Endometrial microvascular endothelial cells (primary cell): Measurements from ENCODE around the gene ESRP2. TPM values are rescaled to one million over a fixed set of nuclear protein-coding genes. Genes with fewer than 3 reads are reported as not detected.

Experiments
- in situ Hi-C: cut with HindIII; loops from 2 replicates; pipeline ENCODE4 v1.10.0; 2017; ENCODE audit warnings: low sequenced_read_pairs, low pct_unique_long_range_greater_than_20kb; ENCODE audit errors: inconsistent ontology term
- total RNA-seq: library from RNA; depleted of rRNA; stranded (reverse); fragments of >200 nt; gene quantifications from one replicate; pipeline ENCODE4 v1.2.3, GENCODE V29; 2015; ENCODE audit errors: inconsistent ontology term

Gene ESRP2
- total RNA-seq, 1 donor from 2014 or later, result 0.19 TPM

DNA sequence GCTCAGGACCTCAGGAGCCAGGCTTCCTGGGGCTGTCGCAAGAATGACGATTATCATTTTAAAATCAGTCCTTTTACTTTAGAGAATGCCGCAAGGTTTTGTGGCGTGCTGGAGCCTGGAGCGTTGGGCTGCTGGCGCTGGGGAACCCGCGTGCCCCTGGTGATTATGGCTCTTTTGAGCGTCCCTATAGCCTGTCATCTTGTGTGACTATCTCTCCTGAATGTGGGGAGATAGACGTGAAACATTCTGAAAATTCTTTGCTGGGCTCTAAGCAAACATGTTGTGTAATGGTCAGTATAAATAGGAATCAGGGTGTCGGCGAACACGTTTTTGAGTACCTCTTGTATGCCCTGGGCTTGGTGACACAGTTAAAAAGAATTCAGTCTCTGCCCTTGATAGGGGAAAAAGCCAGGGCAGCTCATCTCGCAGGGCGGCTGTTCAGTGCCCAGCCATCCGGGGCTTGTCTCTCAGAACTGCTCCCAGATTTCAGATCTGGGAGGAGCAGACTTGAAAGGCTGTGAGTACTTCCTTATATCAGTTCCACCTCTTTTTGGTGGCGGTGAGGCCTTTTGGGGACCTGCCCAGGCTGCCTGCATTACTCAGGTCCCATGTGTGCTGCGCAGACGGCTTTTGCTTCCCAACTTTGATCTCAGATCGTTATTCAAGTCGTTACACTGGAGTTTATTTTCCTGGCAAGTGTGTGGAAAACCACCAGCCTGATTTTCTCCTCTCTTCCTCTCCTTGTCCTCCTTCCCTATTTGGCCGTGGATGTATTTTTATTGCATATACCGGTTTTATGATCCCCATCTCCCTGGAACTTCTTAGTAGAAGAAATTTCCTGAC, 29.4 kb upstream of the ESRP2 start:
- in situ Hi-C loops, result no loop called here

DNA sequence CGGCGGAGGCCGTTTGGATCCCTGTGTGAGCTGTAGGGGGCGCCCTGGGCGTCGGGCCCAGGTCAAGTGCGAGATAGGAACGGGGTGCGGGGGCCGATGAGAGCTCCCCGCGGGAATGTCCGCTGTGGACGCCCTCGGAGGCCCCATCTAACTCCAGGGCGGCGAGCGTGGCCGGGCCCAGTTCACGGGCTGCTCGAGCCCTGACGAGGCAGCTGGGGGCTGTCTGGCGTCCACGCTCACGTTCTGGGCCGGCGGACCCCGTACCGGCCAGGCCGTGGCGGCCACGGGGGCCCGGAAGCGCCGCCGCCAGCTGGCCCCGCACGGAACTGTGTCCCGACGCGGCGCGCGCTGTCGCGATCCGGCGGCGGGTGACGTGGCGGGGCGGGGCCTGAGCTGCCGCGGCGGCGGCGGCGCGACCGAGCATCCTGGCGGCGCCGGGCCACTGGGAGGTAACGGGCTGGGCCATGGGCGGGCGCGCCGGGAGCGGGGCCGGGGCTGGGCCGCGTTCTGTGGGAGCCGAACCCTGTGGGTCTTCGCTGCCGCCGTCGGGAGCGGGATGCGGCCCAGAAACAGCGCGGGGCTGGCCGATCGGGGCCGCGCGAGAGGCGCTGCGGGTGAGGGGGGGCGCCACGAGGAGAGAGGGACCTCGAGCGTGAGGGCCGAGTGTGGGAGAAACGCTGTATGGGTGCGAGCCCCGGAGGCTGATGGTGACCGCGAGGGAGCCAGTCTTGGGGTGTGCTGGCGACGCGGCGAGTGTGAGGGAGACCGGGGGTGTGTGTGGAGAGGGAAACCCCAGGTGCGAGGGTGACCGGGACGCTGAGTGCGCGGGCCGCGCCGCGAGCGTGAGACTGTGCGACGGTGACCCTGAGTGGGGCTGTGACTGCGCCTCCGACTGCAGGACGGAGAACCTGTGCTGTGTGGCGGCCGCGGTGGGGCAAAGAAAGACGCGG, 28.5 kb upstream of the ESRP2 start, which contains the start of gene SLC7A6:
Gene SLC7A6, plus strand, starts transcription at position 399 of the 950 bp plus-strand sequence. CDS start 10,201 bp downstream, outside the sequence.
- in situ Hi-C loops, result no loop called here

DNA sequence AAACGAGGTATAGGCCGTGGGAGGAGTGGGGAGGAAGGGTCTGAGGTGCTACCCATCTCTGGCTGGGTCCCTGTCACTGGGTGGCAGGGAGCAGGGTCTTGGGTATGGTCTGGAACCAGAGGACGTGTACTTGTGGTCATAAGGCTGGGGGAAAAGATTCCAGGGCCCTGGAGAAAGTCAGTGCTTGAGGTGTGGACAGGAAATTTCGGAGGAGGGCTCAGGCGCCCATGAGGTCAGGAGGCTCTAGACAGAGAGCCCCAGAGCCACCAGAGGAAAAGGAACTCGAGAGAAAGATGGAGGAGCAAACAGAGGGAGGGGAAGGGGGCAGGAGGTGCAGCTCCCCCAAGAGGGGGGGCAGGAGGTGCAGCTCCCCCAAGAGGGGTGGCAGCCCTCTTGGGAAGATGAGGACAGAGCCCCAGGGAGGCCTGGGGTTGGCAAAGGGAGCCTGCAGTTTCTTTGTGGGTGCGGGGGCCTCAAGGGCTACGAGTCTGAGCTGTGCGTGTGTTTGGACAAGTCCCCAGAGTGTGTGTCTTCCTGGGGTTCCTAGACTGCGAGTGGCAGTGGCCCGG, 27.7 kb upstream of the ESRP2 start:
- in situ Hi-C loops, result no loop called here

DNA sequence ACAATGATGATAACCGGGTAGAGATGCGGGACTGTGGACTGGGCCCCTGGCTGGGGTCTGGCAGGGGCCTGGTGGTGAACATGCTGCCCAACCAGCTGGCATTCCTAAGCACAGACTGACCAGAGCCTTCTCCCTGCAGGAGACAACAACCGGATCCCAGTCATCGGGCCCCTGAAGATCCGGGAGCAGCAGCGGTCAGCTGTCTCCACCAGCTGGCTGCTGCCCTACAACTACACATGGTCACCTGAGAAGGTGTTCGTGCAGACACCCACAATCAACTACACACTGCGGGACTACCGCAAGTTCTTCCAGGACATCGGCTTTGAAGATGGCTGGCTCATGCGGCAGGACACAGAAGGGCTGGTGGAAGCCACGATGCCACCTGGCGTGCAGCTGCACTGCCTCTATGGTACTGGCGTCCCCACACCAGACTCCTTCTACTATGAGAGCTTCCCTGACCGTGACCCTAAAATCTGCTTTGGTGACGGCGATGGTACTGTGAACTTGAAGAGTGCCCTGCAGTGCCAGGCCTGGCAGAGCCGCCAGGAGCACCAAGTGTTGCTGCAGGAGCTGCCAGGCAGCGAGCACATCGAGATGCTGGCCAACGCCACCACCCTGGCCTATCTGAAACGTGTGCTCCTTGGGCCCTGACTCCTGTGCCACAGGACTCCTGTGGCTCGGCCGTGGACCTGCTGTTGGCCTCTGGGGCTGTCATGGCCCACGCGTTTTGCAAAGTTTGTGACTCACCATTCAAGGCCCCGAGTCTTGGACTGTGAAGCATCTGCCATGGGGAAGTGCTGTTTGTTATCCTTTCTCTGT, 23.3 kb upstream of the ESRP2 start:
- in situ Hi-C loops, result no loop called here

DNA sequence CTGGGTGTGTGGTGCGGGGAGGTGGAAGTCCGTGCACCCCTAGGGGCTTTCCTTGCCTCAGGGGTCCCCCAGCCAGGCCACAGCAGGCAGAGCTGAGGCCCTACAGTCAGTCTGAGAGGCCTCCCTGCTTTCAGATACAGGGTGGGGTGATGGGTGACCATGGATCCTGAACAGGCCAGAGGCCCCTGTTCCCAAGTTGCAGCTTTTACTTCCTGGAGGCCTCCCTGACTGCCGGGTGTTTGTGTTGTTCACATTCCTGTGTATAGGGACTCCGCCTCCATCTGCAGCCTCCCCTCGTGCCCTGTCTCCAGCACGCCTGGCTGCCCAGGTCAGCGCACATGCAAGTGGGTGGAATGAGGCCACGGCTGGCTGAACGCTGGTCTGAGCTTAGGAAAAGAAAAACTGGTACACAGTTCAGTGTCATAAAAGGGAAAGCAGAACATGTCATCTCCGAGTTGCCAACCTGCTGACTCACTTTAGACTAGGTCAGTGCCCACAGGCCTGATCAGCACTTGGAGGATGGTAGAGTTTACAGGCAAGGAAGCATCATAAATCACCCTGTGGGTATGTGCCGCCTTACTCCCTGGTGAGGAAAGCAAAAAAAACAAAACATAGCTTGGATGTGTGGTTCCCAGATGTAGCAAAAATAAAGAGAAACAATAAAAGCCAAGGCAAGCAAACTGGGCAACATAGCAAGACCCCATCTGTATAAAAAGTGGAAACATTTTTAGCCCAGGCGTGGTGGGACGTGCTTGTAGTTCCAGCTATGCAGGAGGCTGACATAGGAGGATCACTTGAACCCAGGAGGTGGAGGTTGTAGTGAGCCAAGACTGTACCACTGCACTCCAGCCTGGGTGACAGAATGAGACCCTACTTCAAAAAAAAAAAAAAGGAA, 22.2 kb upstream of the ESRP2 start:
- in situ Hi-C loops, result no loop called here

DNA sequence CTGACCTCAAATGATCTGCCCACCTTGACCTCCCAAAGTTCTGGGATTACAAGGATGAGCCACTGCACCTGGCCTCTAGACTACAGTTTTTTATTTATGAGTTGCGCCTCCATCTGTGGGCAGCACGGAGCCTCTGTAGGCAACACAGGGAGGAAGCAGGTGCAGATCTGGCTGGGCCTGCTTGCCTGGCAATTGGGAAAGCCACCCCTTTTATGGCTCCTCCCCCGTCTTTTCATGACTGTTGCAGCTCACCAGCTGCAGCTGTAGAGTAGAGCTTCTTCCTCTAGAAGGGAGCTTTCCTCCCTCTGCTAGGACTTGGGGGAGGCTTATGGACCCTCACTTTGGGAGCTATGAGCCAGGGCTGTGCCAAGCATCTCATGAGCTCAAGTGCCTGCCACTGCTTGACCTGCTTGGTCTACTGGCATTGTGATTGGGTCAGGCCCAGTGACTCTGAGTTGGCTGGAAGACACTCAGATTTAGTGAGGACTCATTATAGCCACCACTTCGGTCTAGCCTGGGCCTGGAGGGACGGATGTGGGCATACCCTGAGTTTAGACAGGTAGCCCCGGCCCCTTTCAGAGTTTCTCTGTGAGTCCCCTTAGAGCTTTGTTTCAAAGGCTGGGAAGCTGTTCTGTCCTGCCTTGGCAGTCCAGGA, 21.5 kb upstream of the ESRP2 start:
- in situ Hi-C loops, result no loop called here

DNA sequence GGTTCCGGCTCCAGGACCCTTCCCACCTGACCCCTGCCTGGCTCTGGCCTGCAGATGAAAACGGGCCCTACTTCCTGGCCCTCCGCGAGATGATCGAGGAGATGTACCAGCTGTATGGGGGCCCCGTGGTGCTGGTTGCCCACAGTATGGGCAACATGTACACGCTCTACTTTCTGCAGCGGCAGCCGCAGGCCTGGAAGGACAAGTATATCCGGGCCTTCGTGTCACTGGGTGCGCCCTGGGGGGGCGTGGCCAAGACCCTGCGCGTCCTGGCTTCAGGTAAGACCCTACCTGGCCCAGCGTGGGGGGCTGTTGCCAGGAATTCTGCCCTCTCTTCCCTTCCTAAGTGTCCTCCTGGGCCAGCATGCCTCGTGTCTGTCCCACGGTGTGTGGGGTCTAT, 19.8 kb upstream of the ESRP2 start:
- in situ Hi-C loops, result no loop called here

DNA sequence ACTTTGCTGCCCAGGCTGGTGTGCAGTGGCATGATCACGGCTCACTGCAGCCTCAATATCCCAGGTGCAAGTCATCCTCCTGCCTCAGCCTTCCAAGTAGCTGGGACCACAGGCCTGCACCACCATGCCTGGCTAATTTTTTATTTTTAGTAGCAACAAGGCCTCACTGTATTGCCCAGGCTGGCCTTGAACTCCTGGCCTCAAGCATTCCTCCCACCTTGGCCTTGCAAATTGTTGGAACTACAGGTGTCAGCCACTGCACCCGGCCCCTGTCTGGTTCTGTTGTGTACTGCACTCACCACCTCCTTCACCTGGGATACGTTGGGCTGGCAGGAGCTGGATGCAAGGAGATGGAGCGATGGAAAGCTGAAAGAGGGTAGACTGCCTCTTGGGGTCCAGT, 17.8 kb upstream of the ESRP2 start:
- in situ Hi-C loops, result no loop called here

DNA sequence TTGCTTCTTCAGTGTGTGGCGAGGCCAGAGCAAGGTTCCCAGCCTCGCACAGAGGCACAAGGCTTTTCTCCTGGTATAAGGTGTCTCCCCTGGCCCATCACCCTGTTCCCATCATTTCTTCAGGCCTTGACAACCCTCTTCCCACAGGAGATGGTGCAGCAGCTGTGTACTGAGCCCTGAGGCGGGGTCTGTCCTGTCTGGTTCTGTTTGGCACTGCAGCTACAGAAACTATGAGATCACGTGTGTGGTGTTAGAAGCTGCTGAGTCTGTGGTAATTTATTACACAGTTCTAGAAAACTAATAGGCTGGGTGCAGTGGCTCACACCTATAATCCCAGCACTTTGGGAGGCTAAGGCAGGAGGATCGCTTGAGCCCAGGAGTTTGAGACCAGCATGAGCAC, 16.5 kb upstream of the ESRP2 start:
- in situ Hi-C loops, result no loop called here

DNA sequence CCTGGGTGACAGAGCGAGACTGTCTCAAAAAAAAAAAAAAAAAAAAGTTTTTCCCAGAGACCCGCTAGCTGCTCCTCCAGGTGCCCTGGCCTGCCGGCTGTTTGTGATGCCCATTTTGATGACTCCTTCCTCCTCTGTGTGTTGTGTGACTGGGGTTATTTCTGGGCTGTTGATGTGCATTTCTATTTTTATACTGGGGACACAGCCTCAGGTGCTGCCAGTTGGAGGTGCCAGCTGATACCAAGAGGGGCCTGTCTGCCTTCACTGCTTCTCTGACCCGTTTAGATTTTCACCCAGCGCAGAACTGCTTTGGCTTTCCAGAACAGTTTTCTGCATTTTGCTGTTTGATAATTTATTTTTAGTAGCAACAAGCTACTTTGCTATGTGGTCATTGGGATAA, 15.9 kb upstream of the ESRP2 start:
- in situ Hi-C loops, result no loop called here

DNA sequence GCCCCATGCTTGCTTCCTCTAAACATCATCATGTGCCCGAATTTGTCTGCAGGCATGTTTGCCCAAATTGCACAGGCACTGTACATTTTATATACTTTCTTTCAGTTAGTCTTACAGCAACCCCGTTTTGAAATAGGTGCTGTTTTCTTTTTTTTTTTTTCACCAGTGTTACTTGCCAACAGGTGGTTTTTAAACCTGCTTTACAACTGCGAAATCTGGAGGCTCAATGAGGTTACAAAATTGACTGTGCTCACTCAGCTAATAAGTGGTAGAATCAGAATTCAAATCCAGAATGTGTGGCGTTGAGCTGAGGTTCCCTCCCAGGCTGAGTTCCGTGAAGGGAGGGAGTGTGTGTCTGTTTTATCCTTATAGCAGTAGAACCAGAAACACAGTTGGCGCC, 15.0 kb upstream of the ESRP2 start:
- in situ Hi-C loops, result no loop called here

DNA sequence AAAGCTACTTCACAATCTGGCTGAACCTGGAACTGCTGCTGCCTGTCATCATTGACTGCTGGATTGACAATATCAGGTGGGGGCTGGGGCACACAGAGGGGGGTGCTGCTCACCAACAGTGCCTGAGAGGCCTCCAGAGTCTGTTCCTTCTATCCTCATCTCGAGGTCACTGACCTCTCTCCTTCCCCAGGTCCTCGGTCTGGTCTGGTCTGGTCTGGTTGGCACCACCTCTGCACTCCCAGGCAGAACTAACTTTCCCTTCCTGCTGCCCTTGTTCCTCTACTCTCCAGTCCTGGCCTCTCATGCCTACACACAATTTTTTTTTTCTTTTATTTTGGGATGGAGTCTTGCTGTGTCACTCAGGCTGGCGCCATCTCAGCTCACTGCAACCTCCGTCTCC, 13.4 kb upstream of the ESRP2 start:
- in situ Hi-C loops, result no loop called here

DNA sequence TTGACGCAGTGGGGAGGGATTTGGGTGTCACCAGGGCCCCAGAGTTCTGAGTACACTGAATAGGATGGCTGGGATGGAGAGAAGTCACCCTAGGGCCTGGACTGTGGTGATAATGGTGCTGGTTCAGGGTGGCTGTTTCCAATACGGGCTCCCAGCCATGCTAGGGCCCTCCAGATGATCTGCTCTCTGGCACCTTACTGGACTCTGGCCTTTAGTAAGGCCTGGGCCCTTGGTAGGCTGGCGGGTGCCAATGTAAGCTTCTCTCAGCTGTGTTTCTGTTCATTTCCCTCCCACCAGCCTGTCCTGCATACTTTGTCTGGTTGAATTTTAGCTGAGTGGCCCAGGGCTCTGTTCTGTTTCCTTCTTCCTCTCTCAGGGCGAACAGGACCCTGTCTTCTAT, 12.0 kb upstream of the ESRP2 start:
- in situ Hi-C loops, result no loop called here

DNA sequence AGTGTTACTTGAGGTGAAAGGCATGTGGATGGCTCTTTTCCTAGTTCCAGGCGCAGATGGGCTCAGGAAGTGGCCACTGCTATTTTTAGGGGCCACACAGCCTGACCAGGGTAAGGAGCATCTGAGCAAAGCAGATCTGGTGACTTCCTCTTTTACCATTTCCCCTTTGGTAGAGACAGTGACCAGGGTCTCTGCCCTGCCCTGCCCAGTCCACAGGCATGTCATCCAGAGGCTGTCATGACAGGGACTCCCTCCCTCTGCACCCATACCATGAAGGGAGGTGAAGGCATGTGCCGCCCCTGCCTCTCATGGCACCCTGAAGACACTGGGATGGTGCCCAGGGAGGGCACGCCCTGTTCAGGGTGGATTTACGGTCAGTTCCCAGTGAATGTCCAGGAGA, 11.5 kb upstream of the ESRP2 start:
- in situ Hi-C loops, result no loop called here

DNA sequence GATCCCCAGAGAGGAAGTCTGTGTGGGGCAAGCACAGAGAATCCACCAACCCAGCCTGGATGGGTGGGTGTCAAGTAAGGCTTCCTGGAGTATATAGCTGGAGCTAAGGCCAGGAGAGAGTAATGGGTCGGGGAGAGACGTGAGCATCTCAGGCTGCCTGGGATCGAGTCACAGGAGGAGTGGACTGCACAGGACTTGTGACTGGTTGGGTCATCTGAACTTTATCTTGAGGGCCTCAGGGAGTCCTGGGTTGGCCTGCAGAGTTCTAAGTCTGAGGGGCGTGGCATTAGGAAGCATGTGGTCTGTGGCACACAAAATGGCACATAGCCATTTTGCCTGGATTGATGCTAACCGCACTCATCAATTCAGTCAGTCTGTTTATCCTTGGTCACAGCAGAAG, 10.7 kb upstream of the ESRP2 start:
- in situ Hi-C loops, result no loop called here

DNA sequence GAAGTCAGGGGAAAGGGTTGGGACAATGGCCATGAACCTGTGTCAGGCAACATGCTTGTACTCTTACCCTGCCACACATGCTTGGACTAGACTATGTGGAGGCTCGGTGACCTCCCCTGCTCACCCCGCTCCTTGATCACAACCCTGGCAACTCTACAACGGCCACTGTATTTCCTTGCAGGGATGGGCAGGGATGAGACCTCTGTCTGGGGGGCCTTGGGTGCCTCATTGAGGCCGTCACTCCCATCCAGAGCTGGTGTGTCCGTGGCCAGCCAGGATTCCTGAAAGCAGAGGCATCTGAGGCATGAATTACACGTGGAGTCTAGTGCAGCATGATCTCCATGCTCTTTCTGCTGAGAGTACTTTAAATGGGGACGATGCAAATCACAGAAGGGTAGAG, 10.2 kb upstream of the ESRP2 start:
- in situ Hi-C loops, result no loop called here
